GM12875 (cell line): ENCODE results near the gene BLOC1S1.

Experiments
- H3K4me3 ChIP-seq: one replicate; pipeline ENCODE4 v1.5.1; 2011; ENCODE audit warnings: low read depth, low read length, control low read depth
- TF ChIP-seq, protein P1 (sequence below): IDR thresholded peaks from 2 replicates; pipeline ENCODE4 v1.5.1; 2011; ENCODE audit warnings: low read depth, mild to moderate bottlenecking, control low read depth, inconsistent platforms, low read length, moderate library complexity, borderline replicate concordance; ENCODE audit not compliant: insufficient read depth

BLOC1S1 gene

DNA sequence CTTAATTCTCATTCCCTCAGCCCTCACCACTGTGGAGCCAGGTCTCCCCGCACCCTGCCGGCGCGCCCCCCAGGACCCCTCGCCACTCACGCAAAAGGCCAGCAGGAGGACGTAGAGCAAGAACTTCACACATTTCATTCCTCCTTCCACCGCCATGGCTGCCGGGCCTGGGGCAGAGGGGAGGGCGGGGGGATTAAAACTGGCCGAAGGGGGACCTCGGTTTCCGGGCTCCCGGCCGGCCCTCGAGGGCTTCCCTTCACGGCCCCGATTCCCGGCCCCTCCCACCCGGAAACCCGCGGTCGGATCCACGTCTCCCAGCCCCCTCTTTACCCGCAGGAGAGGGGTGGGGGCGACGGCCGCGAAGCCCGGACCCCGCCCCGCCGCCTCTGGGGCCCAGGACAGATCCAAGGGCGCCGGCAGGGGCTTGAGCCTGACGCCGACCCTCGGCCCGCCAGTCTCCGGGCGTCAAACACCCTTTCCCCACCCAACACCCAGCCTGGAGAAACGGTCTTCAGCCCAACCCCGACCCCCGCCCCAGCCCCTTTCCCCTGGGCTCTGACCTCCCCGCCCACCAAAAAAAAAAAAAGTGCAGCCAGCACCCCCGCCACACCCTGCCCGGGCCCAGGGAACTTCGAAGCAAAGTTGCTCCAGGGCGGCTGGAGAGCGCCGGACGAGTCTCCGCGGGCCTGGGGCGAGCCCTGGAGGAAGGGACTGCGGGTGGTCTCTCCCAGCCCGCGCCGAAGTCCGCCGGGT, 12.5 kb downstream of the BLOC1S1 start:
- TF ChIP-seq, protein P1, sequence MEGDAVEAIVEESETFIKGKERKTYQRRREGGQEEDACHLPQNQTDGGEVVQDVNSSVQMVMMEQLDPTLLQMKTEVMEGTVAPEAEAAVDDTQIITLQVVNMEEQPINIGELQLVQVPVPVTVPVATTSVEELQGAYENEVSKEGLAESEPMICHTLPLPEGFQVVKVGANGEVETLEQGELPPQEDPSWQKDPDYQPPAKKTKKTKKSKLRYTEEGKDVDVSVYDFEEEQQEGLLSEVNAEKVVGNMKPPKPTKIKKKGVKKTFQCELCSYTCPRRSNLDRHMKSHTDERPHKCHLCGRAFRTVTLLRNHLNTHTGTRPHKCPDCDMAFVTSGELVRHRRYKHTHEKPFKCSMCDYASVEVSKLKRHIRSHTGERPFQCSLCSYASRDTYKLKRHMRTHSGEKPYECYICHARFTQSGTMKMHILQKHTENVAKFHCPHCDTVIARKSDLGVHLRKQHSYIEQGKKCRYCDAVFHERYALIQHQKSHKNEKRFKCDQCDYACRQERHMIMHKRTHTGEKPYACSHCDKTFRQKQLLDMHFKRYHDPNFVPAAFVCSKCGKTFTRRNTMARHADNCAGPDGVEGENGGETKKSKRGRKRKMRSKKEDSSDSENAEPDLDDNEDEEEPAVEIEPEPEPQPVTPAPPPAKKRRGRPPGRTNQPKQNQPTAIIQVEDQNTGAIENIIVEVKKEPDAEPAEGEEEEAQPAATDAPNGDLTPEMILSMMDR, result no peak
- peak overlapping the region; percentile 89 for H3K4me3 ChIP-seq

DNA sequence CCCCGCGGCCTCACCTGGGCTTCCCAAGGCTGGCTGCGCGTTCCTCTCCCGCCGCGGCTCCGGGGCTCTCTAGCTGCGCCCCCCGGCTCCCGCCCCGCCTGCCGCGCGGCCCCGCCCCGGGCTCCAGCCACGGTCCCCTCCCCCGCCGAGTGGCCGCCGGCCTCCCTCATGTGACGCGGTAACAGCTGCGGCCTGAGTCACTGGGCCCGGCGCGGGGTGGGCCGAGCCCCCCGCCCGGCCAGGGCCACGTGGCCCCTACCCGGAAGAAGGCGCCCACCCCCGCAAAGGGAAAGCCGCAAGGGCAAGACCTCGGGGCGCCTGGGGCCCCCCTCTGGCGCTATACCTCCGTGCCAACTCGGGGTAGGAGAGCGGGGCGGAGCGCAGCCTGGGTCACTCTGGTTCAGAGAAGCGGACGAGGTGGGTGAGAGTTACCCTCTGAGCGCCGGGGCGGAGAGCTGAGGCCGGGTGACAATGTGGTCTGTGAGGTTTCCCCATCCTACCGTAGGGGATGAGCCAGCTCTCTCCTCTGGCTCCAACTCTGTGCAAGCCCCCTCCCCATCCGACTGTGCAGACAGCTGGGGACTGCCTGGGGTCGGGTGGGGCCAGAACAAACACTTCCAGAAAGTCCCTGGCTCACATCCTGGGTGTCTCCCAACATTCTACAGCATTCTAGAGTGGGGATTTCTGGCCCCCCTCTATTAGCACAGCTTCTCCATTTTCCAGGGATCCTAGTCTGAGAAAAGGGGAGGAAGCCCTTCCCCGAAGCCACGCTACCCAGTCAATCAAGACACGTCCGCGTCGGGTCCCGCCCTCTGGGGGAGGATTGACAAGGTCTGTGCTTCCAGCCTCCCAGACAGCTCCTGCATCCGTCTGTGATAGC, 13.3 kb downstream of the BLOC1S1 start, which contains the start of gene CD63:
Gene CD63 (minus strand): TSS at position 71 of the 880 bp plus-strand sequence. CDS start 668 bp downstream, outside the sequence.
- peak within 1 kb of the TSS; percentile 89 for H3K4me3 ChIP-seq
- TF ChIP-seq, protein P1, result no peak

DNA sequence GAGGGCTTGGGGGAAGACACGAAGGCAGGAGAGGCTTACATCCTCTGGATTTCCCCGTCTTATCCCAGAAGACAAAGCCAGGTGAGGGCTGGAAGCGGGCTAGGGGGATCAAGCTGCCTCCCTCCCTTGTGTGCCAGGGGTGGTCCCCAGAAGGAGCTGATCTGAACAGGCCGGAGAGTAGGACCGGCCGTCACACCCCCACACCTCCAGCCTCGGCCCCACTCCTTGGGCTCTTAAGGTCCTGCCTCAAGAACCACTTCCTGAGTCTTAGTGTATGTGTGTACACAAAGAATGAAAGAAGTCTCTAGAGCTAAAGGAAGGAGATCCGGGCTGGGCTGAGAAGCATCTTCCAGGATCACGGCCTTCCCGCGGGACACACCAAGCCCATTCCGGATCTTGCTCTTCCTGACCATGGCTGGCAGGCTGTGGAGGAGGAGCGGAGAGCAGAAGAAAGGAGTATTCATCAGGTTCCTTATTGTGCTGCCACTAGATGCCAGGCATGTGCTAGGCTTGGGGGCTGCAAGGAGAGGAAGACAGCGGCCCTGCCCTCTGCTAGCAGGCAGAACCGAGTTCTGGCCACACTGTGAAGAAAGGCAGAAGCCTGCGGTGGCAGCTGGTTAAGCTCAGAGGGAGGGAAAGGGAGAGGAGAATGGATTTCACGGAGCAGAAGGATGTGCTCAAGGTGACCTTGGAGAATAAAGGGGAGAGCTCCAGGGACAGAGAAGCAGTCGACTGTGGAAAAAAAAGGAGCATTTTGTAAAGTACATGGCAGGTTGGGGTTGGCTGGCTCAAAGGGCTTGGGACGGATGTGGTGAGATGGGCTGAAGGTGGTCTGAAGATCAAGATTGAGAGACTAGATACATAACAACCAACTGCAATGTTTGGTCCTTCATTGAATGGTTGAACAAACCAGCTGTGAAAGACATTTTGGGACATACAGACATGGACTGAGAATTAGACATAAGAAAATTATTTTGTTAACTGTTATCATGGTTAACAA, 14.3 kb downstream of the BLOC1S1 start:
- TF ChIP-seq, protein P1, result no peak
- H3K4me3 ChIP-seq, result peak overlapping the region; percentile 89

DNA sequence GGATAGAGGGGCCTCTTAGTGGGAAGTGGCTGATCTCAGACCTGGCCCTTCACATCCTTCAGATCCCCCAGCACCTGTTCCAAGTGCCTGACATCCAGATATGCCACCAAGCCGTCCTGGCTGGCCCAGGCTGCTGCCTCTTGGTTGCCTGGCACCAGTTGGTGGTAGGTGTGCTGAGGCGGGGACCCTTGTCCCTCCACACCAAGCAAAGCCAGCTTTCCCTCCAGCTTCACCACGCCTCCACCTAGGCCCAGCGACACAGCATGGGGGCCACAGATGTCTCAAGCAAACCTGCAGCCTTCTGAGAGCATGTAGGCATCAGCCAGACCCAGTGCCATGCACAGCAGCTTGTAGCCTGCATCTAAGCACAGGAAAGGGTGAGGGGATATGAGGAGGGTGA, 16.4 kb downstream of the BLOC1S1 start:
- H3K4me3 ChIP-seq, result no peak overlapping the region
- TF ChIP-seq, protein P1, result no peak

DNA sequence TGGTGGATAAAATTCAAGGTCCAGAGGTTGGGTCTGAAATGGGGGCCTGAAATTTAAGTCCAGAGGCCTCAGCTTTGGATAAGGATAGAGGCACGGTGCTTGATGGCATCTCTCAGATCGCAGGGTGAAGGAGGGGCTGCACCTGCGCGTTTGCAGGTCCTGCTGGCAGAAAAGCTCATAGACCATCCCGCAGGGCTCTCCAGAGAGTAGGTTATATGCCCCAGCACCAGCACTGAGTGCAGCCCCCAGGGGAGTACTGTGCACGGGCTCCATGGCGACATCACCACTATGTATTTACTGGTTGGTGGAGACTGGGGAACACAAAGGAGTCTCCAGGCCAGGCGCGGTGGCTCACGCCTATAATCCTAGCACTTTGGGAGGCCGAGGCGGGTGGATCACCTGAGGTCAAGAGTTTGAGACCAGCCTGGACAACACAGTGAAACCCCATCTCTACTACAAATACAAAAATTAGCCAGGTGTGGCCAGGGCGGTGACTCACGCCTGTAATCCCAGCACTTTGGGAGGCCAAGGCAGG, 17.2 kb downstream of the BLOC1S1 start:
- H3K4me3 ChIP-seq, result no peak overlapping the region
- TF ChIP-seq, protein P1, result no peak

DNA sequence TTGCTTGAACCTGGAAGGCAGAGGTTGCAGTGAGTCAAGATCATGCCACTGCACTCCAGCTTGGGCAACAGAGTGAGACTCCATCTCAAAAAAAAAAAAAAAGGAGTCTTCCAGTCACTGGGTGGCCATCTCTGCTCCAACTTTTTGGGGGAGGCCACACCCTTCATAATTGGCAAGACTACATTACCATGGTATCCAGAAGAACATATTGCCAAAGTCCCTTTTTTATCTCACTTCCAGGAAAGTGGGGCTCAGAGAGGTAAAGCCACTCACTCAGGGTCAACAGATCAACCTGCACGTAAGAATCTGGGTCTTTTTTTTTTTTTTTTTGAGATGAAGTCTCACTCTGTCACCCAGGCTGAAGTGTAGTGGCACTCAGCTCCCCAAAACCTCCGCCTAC, 18.0 kb downstream of the BLOC1S1 start:
- TF ChIP-seq, protein P1, result no peak
- no peak overlapping the region for H3K4me3 ChIP-seq
